GM23248 (cell line): ENCODE measurements around the gene BTBD8.

ENCODE experiments used
- EZH2 ChIP-seq: fragments of 200-600 bp; sonication (generic); IDR thresholded peaks from 2 replicates; pipeline ENCODE4 v1.6.1; 2018; ENCODE audit warnings: antibody characterized with exemption, mild to moderate bottlenecking; ENCODE audit not compliant: insufficient read depth, poor library complexity, severe bottlenecking
- EZH2phosphoT487 ChIP-seq: fragments of 200-600 bp; sonication (generic); IDR thresholded peaks from 2 replicates; pipeline ENCODE4 v1.6.1; 2018; ENCODE audit warnings: antibody characterized with exemption, moderate library complexity, mild to moderate bottlenecking, low read depth; ENCODE audit not compliant: insufficient read depth

DNA sequence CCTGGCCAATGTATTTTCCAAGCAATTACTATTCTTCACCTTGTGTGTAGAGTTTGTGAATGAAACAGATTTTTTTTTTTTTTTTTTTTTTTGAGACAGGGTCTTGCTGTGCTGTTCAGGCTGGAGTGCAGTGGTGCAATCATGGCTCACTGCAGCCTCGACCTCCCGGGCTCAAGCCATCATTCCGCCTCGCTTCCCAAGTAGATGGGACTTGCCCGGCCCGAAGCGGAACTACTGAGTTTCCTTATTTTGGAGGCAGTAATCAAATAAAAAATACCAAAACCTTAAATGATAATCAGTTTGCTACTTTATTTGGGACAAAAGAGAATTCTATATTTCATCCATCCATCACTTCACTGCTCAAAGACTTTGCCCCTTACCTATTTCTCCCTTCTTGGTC is 704 bp upstream of the BTBD8 start:
- TF ChIP-seq EZH2 = no peak
- TF ChIP-seq EZH2phosphoT487 = no peak
